CD4-positive, alpha-beta T cell treated with Interleukin-15 for 1 hour (primary cell): ENCODE results near the gene TBC1D24.
"Not testable (repeated sequence)": the region's sequence is repeated elsewhere in the genome, so short reads cannot be mapped to it uniquely, and the experiment has no call there.

Experiments
- DNase-seq: peaks from one replicate; pipeline ENCODE4 v3.0.0-alpha.2; 2020

Gene TBC1D24

GRCh38 chr16:2533912-2534311 lies 59.0 kb downstream of the TBC1D24 start:
- DNase-seq, result peak; percentile 10

GRCh38 chr16:2534335-2534734 lies 59.4 kb downstream of the TBC1D24 start:
- DNase-seq, result not testable (repeated sequence)

GRCh38 chr16:2535625-2536013 lies 60.7 kb downstream of the TBC1D24 start:
- peak; percentile 51 for DNase-seq

GRCh38 chr16:2537451-2538379 lies 62.8 kb downstream of the TBC1D24 start, which contains the start of gene PDPK1:
PDPK1 (plus strand) TSS chr16:2538021; CDS start chr16:2538113, 92 bp downstream.
- DNase-seq, result peak; percentile 96

- peak; percentile 11 for DNase-seq
These were observed 64.4 kb downstream of the TBC1D24 start for GRCh38 chr16:2539192-2539844.

GRCh38 chr16:2539845-2540458 lies 65.0 kb downstream of the TBC1D24 start:
- peak; percentile 27 for DNase-seq

GRCh38 chr16:2540912-2541311 lies 66.0 kb downstream of the TBC1D24 start:
- peak; percentile 57 for DNase-seq

- peak; percentile 10 for DNase-seq
These were observed 66.5 kb downstream of the TBC1D24 start for GRCh38 chr16:2541409-2541808.

- peak; percentile 5 for DNase-seq
These were observed 68.8 kb downstream of the TBC1D24 start for GRCh38 chr16:2543771-2544170.

GRCh38 chr16:2550283-2550878 lies 75.5 kb downstream of the TBC1D24 start:
- DNase-seq, result not testable (repeated sequence)

GRCh38 chr16:2551420-2551889 lies 76.5 kb downstream of the TBC1D24 start:
- not testable (repeated sequence) for DNase-seq

GRCh38 chr16:2554709-2555425 lies 79.9 kb downstream of the TBC1D24 start:
- not testable (repeated sequence) for DNase-seq
